Mesodermal cell (in vitro differentiated cells): Measurements from ENCODE around the gene BAZ2B.
"Not testable (repeated sequence)": the region's sequence is repeated elsewhere in the genome, so short reads cannot be mapped to it uniquely, and the experiment has no call there.

Experiments used
- H3K27ac ChIP-seq: 2 replicates; pipeline ENCODE4 v1.7.0; 2013; ENCODE audit warnings: mild to moderate bottlenecking, low read depth, low read length, moderate library complexity; ENCODE audit not compliant: severe bottlenecking
- H3K36me3 ChIP-seq: 2 replicates; pipeline ENCODE4 v1.7.1; 2013; ENCODE audit warnings: mild to moderate bottlenecking, low read length, moderate library complexity; ENCODE audit not compliant: control insufficient read depth, insufficient read depth
- H3K4me1 ChIP-seq: one replicate; pipeline ENCODE4 v1.7.1; 2013; ENCODE audit warnings: mild to moderate bottlenecking, low read length; ENCODE audit not compliant: insufficient read depth, control insufficient read depth, poor library complexity, severe bottlenecking
- H3K4me3 ChIP-seq: 2 replicates; pipeline ENCODE4 v1.7.0; 2013; ENCODE audit warnings: low read length, control low read depth, mild to moderate bottlenecking; ENCODE audit not compliant: insufficient read depth, poor library complexity, severe bottlenecking; ENCODE audit errors: extremely low read depth
- H3K9me3 ChIP-seq: 2 replicates; pipeline ENCODE4 v1.7.1; 2013; ENCODE audit warnings: mild to moderate bottlenecking, low read length, moderate library complexity; ENCODE audit not compliant: control insufficient read depth
- WGBS, 2 experiments: methylation state at CpG; one replicate each; pipeline ENCODE4 v1.1.5; 2013; ENCODE audit warnings: missing lambda C conversion rate in 2 of 2; ENCODE audit not compliant: insufficient coverage in 2 of 2; 5-methylcytosine and 5-hydroxymethylcytosine counted together

Gene BAZ2B

DNA sequence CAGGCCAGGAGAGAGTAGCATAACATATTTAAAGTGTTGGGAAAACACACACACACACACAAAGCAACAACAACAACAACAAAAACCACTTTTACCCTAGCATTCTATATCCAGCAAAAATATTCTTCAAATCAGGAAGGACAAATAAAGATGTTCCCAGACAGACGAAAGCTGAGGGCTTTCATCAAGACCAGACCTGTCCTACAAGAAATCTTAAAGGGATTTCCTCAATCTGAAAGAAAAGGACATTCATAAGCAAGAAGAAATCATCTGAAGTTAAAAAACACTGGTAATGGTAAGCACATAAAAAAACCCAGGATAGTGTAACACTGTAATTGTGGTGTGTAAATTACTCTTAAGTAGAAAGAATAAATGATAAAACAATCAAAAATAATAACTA, 22.7 kb upstream of the BAZ2B start:
- Histone ChIP-seq H3K27ac (no peak overlapping the region), H3K9me3 (no peaks in the 10 kb centered on the region), H3K4me3 (no peak overlapping the region), H3K4me1 (peaks cover 22% of the 10 kb centered on the region), H3K36me3 (no peaks in the 10 kb centered on the region)
- WGBS, 2 experiments = 100% methylated on average over 1 of the region's 1 CpG; no CpG with 5 or more reads in 1 of the 2 experiments

DNA sequence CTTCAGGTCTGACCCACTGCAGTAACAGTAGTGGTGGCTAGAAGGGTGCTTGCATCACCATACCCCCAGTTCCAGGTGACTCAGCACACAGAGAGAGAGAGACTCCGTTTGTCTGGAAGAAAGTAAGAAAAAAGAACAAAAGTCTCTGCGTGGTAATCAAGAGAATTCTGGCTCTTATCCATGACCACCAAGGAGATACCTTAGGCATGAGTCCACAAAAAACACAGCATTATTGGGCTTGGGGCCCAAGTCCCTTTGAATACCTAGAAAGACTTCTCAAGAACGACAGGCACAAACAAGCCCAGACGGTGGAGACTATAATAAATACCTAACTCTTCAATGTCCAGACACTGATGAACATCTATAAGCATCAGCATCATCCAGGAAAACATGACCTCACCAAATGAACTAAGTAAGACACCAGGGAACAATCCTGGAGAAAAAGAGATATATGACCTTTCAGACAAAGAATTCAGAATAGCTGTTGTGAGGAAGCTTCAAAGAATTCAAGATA, 21.7 kb upstream of the BAZ2B start:
- Histone ChIP-seq H3K4me1 (peaks cover 23% of the 10 kb centered on the region), H3K4me3 (no peak overlapping the region), H3K9me3 (no peaks in the 10 kb centered on the region), H3K27ac (peak overlapping the region; percentile 25), H3K36me3 (no peaks in the 10 kb centered on the region)
- WGBS, 2 experiments = 71 to 93% methylated on average over 2 to 4 of the region's 4 CpGs

DNA sequence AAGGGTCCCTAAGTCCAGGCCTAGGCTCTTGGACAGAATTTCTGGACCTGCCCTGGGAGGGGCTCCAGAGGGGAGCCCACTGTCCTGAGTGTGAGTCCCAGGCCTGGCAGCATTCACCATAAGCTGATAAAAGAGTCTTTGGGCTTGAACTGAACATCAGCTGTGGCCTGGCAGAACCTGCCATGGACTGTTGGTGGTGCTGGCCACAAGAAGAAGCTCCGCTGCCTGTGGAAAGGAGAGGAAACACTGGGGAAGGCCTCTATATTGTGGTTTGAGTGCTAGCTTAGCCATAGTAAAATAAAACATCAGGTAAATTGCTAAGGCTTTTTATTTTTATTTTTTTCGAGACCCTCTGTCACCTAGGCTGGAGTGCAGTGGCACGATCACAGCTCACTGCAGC, 20.9 kb upstream of the BAZ2B start:
- H3K4me3 ChIP-seq = no peak overlapping the region
- peaks cover 23% of the 10 kb centered on the region for H3K4me1 ChIP-seq
- WGBS, 2 experiments = 92 to 93% methylated on average over 2 of the region's 3 CpGs
- H3K27ac ChIP-seq = no peak overlapping the region
- H3K9me3 ChIP-seq = no peaks in the 10 kb centered on the region
- H3K36me3 ChIP-seq = no peaks in the 10 kb centered on the region

DNA sequence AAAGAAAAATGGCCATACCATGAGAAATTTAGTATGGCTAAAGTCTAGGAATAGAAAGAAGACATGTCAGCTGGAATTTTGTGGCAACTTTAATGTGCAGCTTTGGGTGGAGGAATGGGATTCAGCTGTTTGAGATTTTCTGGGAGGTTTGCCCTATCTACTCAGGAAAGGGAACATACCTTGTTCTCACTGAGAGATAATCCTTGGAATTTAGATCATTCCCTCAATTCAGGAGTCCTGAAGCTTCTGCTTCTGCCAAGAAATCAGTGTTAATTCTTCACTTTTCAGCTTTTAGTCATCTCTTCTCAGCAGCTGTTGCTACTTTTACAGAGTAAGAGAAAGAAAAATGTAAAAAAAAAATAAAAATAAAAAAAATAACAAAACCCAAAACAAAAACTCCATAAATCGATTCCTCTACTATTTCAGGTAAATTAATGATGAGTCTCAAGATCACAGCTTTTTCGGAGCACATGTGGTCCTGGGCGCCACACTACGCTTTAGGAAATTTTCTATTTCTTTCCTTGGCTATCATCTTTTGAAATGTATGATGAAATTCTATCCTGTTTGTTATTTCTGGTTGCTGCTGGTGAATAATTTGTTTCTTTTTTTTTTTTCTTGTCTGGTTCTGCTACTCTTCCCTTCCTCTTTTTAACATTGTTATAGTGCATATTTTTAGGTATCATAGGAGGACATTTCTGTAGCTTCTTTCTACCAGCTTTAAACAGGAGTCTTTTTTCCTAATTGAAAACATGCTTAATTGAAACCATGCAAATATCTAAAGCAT, 18.9 kb upstream of the BAZ2B start:
- no peak overlapping the region for H3K27ac ChIP-seq
- peaks cover 23% of the 10 kb centered on the region for H3K4me1 ChIP-seq
- H3K9me3 ChIP-seq = no peaks in the 10 kb centered on the region
- H3K36me3 ChIP-seq = no peaks in the 10 kb centered on the region
- WGBS, 2 experiments = no CpG with 5 or more reads among the region's 4 CpGs
- no peak overlapping the region for H3K4me3 ChIP-seq

DNA sequence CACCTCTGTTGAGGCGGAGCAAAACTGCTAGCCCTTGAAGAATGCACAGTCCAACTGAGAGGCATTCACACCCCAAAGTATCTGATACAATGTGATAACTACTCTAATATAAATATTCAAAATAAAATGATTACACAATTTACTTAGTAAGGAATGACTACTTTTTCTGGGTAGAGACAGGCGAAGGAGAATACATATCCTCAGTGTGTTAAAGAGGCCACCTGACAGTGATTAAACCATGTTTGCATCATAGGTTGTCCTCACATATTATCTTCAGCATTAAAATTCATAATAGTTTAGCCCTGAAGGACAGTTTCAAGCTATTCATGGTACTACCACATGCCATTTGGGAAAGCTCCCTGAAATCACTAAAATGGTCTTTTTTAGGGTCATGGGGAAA, 16.9 kb upstream of the BAZ2B start:
- no CpG with 5 or more reads among the region's 2 CpGs for WGBS, 2 experiments
- H3K9me3 ChIP-seq = no peaks in the 10 kb centered on the region
- H3K4me1 ChIP-seq = peaks cover 23% of the 10 kb centered on the region
- H3K4me3 ChIP-seq = no peak overlapping the region
- no peaks in the 10 kb centered on the region for H3K36me3 ChIP-seq
- H3K27ac ChIP-seq = no peak overlapping the region

DNA sequence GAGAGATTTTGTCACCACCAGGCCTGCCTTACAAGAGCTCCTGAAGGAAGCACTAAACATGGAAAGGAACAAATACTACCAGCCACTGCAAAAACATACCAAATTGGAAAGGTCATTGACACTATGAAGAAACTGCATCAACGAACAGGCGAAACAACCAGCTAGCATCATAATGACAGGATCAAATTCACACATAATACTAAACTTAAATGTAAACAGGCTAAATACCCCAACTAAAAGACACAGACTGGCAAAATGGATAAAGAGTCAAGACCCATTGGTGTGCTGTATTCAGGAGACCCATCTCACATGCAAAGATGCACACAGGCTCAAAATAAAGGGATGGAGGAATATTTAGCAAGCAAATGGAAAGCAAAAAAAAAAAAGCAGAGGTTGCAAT, 9.3 kb upstream of the BAZ2B start:
- 82 to 94% methylated on average over 2 of the region's 2 CpGs for WGBS, 2 experiments

DNA sequence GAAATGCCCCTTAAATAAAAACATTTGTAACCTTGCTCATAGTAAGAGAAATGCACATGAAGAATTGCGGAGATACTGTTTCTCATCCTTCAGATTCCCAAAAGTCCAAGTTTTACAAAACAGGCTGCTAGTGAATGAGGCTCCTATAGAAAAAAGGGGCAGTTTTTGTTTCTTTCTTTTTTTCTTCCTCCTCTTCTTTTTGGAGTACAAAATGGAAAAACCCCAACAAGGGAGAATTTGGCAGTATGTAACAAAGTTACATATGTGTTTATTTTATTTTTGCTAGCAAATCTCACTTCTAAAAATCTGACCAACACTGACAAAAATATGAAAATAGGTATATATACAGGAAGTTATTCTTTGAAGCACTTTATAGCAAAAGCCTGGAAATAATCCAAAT, 7.1 kb upstream of the BAZ2B start:
- Histone ChIP-seq H3K9me3 (no peaks in the 10 kb centered on the region), H3K4me3 (no peak overlapping the region), H3K36me3 (no peaks in the 10 kb centered on the region), H3K4me1 (no peaks in the 10 kb centered on the region), H3K27ac (no peak overlapping the region)
- no CpG with 5 or more reads among the region's 1 CpG for WGBS, 2 experiments

More for the DNA sequence above, 9.3 kb upstream of the BAZ2B start:
- H3K36me3 ChIP-seq, H3K4me3 ChIP-seq, H3K4me1 ChIP-seq, H3K9me3 ChIP-seq, H3K27ac ChIP-seq: not testable (repeated sequence)

DNA sequence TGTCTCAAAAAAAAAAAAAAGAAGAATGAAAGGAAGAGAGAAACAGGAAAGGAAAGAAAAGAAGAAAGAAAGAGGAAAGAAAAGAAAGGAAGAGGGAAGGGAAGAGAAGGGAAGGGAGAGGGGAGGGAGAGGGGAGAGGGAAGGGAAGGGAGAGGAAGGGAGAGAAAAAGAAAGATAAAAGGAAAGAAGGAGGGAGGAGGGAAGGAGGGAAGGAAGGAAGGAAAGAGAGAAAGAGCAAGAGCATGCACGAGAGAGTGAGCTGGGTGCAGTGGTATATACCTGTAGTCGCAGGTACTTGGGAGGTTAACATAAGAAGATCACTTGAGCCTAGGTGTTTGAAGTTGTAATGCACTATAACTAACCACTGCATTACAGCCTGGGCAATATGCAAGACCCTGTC, 6.6 kb upstream of the BAZ2B start:
- H3K36me3 ChIP-seq = no peaks in the 10 kb centered on the region
- H3K27ac ChIP-seq = no peak overlapping the region
- no peaks in the 10 kb centered on the region for H3K9me3 ChIP-seq
- WGBS, 2 experiments = 86 to 89% methylated on average over 1 of the region's 2 CpGs
- H3K4me3 ChIP-seq = no peak overlapping the region
- no peaks in the 10 kb centered on the region for H3K4me1 ChIP-seq

DNA sequence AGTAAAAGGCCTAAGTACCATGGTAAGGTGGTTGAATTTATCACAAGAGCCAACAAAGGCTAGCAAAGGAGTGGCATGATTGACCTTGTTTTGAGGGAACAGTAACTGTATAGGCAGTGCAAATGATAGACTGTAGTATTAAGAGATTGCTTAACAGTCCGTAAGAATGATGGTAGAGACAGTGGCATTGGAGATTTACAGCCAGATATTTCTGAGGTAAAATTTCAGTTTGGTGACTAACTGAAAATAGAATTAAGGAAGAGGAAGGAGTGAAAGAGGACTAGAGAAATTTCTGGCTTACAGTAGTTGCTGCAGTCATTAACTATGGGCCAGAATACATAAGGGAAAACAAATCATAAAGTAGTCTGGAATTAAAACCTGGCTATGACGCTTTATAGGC, 4.4 kb upstream of the BAZ2B start:
- 93 to 100% methylated on average over 1 of the region's 2 CpGs for WGBS, 2 experiments
- Histone ChIP-seq H3K36me3 (no peaks in the 10 kb centered on the region), H3K4me3 (no peak overlapping the region), H3K27ac (no peak overlapping the region), H3K4me1 (no peaks in the 10 kb centered on the region), H3K9me3 (no peaks in the 10 kb centered on the region)

DNA sequence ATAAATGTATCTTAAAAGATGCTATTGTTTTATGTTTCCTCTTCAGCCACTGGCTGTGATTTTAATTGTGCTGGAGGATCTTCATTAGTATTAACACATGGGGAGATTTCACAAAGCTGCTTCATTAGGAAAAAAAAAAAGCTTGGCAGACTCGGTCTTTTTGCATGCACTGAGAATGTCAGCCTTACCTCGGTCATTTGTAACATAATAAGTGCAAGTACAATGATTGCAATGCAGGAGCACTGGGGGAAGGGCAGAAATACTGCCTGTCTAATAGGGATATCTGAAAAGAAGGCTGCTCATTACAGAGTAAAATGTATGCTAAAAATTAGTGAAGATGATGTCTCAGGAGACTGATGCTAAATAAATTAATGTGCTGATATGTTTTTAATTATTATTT, 1.3 kb upstream of the BAZ2B start:
- Histone ChIP-seq H3K27ac (no peak overlapping the region), H3K4me3 (peak overlapping the region; percentile 76), H3K9me3 (no peaks in the 10 kb centered on the region), H3K36me3 (no peaks in the 10 kb centered on the region), H3K4me1 (peaks cover under 1% of the 10 kb centered on the region)
- 0% methylated on average over 1 to 2 of the region's 2 CpGs for WGBS, 2 experiments

DNA sequence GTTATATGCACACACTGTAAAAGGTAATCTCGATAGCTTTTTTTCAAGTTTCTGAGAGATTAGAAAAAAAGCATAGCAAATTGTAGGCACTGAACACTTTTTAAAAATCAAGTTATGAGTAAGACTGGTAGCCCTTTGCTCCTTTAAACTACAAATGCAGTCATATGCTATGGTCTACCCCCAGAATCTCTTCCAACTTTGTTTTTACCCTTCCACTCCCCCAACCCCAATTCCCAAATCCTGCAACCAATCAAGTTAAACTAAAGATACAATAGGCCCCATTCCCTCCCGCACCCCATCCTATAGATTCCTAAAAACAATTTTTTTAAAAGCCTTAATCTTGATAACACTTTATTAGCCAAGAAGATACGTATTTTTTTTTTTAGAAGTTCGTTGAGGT, 752 bp upstream of the BAZ2B start:
- whole genome bisulfite sequencing, 2 experiments = no CpG with 5 or more reads among the region's 4 CpGs

More for the DNA sequence above, 752 bp upstream of the BAZ2B start:
- H3K36me3 ChIP-seq = no peaks in the 10 kb centered on the region
- peak overlapping the region; percentile 99 for H3K27ac ChIP-seq
- peak overlapping the region; percentile 76 for H3K4me3 ChIP-seq
- H3K9me3 ChIP-seq = no peaks in the 10 kb centered on the region
- H3K4me1 ChIP-seq = peaks cover 4% of the 10 kb centered on the region
